BJ (cell line): ENCODE data around the gene TTBK1. TPM values are rescaled to one million over a fixed set of nuclear protein-coding genes. Genes with fewer than 3 reads are reported as not detected.

Experiments
- CTCF ChIA-PET: fragments of 350-600 bp; formaldehyde crosslinking; extraction: SDS; loops from one replicate; lab custom pipeline; 2021; ENCODE audit warnings: antibody characterized with exemption, inconsistent platforms; lab: Yijun Ruan, JAX
- POLR2A ChIA-PET: fragments of 300-600 bp; sonication (Branson Sonifier 250); formaldehyde crosslinking; extraction: SDS; loops from one replicate; lab custom pipeline; 2021; ENCODE audit warnings: antibody characterized with exemption; lab: Charles Lee
- DNase-seq: peaks from one replicate; pipeline ENCODE4 v3.0.0-alpha.2; 2011; ENCODE audit warnings: low read depth
- H3K27me3 ChIP-seq: 2 replicates; pipeline ENCODE4 v1.6.0; 2011; ENCODE audit warnings: low read length; ENCODE audit not compliant: control insufficient read depth, insufficient read depth
- H3K36me3 ChIP-seq: 2 replicates; pipeline ENCODE4 v1.5.1; 2011; ENCODE audit warnings: low read length; ENCODE audit not compliant: control insufficient read depth, insufficient read depth
- H3K4me3 ChIP-seq: 2 replicates; pipeline ENCODE4 v1.5.1; 2011; ENCODE audit warnings: low read depth, mild to moderate bottlenecking, control low read depth, low read length
- CTCF ChIP-seq: IDR thresholded peaks from 2 replicates; pipeline ENCODE4 v1.5.1; 2011; ENCODE audit warnings: low read depth, mild to moderate bottlenecking, control low read depth, inconsistent platforms, low read length, moderate library complexity; ENCODE audit not compliant: insufficient read depth
- polyA plus RNA-seq: library from polyadenylated mRNA; depleted of rRNA; stranded (reverse); fragments of >200 nt; gene quantifications from 2 replicates; pipeline ENCODE4 v1.2.3, GENCODE V29; 2011

The TTBK1 gene
- polyA plus RNA-seq, 1 experiment: not detected

GRCh38 chr6:43254138-43254817 is 11.0 kb downstream of the TTBK1 start:
- no peak for DNase-seq
- CTCF ChIA-PET: interaction anchor here (1.0 kb wide), 1 partner anchor 8 kb away, joined by 3 read pairs; no protein-coding TSS in a partner anchor
- POLR2A ChIA-PET: no interaction called here

GRCh38 chr6:43254846-43255245 is 11.6 kb downstream of the TTBK1 start:
- TF ChIP-seq CTCF: no peak
- CTCF ChIA-PET: interaction anchor here (1.0 kb wide), 1 partner anchor 8 kb away, joined by 3 read pairs; no protein-coding TSS in a partner anchor
- no peak for DNase-seq
- no peaks in the 10 kb centered on the region for H3K36me3 ChIP-seq
- peaks cover 23% of the 10 kb centered on the region for H3K27me3 ChIP-seq
- no peak overlapping the region for H3K4me3 ChIP-seq
- POLR2A ChIA-PET: no interaction called here

More at GRCh38 chr6:43254138-43254817, 11.0 kb downstream of the TTBK1 start:
- no peaks in the 10 kb centered on the region for H3K36me3 ChIP-seq
- peaks cover 23% of the 10 kb centered on the region for H3K27me3 ChIP-seq
- TF ChIP-seq CTCF: no peak
- H3K4me3 ChIP-seq: no peak overlapping the region

- CTCF ChIA-PET: no interaction called here
- no peak overlapping the region for H3K4me3 ChIP-seq
- peaks cover 22% of the 10 kb centered on the region for H3K27me3 ChIP-seq
- DNase-seq: no peak
- POLR2A ChIA-PET: no interaction called here
- TF ChIP-seq CTCF: no peak
- H3K36me3 ChIP-seq: no peaks in the 10 kb centered on the region
These were observed 12.2 kb downstream of the TTBK1 start for GRCh38 chr6:43255408-43256054.

- Histone ChIP-seq H3K4me3 (no peak overlapping the region), H3K27me3 (peaks cover 10% of the 10 kb centered on the region), H3K36me3 (no peaks in the 10 kb centered on the region)
- ChIA-PET POLR2A (no interaction called here), CTCF (interaction anchor here (0.9 kb wide), 1 partner anchor 180 kb away, joined by 3 read pairs; no protein-coding TSS in a partner anchor)
- DNase-seq: no peak
- no peak for TF ChIP-seq CTCF
These were observed 13.5 kb downstream of the TTBK1 start for GRCh38 chr6:43256670-43257366.
